Measurements from ENCODE around the gene WWOX.

WWOX gene

DNA sequence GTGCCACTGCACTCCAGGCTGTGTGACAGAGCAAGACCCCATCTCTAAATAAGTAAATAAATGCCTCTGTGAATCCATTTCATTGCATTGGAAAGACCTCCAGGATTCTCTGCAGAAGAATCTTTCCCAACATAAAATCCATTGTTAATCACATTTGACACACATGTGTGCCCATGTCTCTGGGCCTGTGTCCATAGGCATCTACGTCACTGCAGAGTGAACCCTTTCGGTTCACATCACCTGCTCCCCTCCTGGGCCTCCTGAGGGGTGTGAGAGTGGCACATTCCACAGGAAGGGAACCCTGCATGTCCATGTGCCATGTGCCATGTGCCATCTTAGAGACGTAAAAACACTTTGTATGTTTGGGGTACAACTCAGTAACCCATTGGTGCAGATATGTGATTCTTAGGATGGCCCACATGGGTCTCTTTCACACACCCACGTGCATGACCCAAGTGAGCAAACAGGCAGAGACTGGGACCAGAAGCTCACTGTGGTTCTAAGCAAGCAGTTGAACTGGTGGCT is 1073.6 kb downstream of the WWOX start:
- DNase-seq = no peak

DNA sequence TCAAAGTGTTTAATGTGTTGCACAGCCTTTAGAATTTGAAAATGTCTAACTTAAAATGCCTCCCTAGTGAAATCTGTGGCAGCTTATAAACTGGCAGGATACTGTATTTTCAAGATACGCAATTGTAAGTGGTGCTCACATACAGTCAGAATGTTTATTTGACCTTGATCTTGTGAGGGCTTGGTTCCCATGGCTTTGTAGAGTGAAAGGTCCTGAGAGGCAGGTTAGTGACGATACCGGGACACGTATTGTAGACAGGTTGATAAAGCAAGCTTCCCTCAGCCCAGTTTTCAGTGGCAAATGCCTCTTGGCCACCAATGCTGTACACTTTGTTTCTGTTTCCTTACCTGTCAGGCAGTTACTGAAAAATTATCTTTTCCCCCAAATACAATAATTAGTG is 1074.5 kb downstream of the WWOX start:
- DNase-seq = no peak

DNA sequence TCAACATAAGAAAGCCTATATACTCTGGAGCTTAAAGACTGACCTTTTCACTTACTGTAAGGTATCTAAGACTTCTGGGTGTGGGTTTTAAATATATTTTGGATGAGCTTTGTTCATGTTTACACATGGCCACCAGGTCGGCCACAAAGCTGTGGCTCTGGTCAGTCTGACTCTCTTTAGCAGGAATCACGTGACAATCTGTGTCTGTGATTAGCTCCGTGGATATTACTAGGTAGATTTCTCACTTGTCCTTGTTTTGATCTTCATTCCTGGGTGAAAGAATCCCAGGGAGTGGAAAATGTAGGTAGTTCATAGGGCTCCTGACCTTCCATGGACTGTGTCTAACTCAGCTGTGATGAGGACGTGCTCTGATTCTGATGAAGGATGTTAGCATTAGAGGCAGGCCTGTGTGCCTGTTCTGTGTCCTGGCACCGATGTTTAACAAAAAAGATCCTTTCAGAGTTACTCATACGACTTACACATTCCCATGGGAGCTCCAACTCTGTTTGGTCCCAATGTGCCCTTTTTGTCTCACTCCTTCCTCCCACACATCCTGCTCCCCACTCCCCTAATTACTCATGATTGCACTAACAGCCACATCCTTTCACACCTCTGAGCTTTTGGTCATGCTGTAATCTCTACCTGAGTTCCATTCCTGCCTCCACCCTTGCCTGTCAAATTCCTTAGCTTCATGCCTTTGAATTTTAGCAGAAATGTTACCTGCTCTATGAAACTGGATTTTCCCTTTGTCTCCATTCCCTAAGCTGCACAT is 1076.0 kb downstream of the WWOX start:
- DNase-seq = no peak

DNA sequence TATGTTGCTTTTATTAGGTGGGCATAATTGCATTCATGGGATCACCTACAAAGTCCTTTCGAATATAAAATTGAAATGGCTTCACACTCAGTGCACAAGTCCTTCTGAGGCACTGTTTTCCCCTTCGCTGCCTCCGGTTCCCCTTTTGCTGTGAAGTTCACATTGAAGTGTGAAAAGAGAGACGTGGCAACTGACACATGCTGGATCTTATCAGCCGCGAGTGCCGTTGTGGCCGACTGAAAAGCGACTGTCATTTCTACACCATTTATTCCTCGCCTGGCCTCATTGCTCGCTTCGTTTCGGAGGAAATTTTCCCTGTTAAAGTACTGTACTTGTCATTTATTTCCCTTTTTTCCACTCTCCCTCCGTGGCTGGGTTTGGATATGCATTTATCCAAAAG is 1077.6 kb downstream of the WWOX start:
- no peak for DNase-seq

DNA sequence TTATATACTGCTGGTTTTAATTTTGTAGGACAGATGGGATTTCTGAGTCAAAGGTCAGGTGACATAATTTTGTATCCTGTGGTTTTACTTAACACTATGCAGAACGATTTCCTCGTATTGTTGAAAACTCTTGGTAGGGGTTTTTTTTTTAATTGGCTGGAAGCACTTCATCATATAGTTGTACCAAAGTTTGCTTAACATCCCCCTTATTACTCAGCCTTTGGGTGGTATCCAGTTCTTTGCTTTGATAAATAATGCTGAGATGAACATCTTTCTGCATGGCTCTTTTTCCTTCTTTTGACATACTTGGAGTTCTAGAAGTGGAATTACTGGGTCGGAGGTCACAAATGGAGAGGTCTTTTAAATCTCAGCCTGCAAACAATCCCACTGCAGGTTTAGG is 1082.0 kb downstream of the WWOX start:
- no peak for DNase-seq

DNA sequence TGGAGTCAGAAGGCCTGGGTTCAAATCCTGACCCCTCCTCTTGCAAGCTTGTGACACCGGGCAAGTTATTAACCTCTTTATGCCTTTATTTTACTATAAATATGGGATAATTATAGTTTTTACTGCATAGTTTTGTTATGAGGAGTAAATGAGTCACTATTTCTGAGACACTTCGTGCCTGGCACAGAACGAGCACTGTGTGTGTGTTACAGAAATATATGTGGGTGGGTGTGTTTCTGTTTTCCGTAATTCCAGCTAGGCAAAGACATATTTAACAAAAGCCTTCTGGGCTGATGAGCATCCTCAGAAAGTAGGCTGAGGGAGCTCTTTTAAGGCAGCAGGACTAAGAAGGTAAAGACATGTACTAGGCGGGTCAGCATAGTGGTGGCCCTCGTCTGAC is 1083.2 kb downstream of the WWOX start:
- no peak for DNase-seq

DNA sequence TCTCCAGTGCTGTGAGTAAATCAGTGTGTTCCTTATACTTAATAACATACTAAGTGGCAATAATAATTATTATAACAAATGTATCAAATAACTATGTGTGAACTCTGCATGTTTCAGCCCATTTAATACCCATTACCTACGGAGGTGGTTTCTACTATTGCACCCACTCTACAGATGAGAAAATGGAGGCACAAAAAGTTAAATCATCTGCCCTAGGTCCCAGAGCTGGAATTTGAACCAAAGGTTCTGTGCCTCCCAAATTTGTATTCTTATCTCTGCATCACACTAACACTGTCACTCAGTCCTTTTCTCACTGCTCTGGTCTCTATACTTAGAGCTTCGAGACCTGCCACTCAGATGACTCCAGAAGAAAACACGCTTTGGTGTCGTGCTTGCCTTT is 1084.1 kb downstream of the WWOX start:
- no peak for DNase-seq

DNA sequence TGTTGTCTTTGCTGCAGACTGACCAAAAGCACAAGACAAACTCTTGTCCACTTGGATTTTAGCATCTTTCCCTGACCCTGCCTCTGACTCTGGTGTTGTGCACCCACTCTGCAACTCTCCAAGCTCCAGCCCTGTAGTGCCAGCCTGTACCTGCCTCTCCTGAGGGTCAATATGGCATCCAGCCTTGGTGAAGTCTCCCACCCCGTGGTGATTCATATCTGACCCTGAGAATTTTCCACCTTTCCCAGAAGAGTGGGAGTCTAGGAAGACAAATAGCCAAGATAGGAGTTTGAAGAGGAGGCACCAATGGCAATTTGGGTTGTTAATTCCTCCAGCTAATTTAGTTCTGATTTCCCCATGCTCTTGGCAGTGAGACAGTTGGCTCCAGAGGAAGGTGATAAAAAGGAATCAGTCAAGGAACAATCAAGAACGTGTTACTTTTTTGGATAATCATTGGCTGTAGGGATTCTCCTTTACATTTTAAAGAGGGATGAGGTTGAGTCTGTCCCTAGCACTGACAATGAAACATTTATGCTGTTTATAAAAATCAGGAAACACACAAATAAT is 1085.1 kb downstream of the WWOX start:
- no peak for DNase-seq

DNA sequence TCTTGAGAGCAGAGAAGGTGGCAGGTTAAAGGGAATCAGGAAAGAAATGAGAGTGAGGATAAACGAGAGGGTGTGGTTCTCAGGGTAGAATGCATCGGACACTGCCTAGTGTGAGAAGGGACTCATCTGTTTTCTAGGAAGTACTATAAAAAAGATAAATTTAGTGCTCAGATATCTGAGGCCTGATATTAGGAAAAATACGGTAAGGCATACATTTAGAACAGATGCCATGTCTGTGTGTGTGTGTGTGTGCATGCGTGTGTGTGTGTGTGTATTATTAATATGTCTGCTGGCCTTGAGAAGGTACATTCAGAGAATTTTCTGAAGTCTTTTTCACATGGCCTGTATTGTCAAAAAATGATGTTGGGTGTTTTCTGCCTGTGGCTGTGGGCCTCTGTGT is 1086.3 kb downstream of the WWOX start:
- no peak for DNase-seq

DNA sequence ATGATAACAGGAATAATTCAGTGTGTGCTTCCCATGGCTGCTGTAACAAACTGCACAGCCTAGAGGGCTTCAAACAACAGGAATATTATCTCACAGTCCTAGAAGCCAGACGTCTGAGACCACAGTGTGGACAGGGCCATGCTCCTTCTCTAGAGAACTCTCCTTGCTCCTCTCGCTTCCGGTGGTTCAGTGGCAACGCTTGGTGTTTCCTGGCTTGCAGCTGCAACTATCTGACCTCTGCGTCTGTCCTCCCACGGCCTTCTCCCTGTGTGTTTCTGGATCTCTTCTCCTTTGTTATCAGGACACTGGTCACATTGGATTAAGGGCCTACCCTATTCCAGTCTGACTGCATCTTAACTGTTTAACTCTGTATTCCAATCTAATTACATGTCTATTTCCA is 1086.7 kb downstream of the WWOX start:
- DNase-seq = no peak

DNA sequence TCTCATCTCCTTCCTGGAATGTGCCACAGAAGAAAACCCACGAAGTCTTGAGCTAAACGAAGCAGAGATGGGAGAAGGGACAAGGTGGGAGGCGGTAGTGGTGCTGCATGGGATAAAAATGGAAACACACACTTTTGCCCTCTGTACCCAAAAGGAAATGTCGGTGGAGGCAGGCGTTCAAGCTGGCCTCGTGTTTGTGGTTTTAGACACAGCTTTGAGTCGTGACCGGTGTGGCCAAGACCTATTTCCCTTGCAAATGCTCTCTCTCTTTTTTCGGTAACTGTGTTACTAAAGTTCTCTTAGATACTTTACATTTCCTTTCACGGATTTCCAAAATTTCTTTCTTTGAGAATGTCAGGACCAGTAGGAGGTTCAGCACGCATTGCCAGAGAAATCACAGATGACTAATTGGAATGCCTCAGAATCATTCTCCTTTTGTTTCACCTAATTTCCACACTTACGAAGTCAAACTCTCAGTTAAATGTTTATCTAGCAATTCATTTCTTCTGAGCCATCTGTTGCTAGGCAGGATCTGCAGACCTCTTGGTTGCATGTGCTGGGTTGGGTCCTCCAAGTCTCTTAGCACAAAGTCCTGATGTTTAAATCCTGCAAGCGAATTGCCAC is 1088.8 kb downstream of the WWOX start:
- no peak for DNase-seq

DNA sequence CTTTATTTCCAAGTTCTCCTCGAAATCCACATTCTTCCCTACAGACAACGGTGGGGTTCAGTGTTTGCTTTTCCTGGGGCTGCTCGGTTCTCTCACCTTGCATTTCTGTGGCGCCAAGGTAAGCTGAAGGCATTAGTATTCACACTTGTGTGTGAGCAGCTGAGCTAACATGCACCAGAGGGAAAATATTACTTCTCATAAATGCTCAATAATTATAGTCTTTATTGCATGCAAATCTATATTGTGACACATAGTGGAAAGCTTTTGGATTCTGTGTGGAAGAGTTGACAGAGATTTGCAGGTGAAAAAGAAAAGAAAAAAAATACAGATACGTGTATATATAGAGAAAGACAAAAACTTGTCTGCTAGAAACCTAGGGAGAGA is 1089.3 kb downstream of the WWOX start:
- no peak for DNase-seq

DNA sequence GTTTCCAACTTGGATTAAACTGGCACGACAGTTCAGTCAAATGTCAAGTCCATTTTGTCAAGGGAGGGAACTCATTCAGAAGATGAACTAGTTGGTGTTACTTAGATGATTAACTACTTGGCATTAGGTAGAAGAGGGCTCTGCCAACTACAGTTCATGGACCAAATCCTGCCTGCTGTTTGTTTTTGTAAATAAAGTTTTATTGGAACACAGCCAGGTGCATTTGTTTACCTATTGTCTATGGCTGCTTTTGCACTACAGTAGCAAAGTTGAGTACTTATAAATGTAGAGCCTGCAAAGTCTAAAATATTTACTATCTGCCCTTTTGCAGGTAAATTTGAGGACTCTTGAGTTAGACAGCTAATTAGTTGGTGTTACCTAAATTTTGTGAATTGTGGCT is 1091.1 kb downstream of the WWOX start:
- no peak for DNase-seq

DNA sequence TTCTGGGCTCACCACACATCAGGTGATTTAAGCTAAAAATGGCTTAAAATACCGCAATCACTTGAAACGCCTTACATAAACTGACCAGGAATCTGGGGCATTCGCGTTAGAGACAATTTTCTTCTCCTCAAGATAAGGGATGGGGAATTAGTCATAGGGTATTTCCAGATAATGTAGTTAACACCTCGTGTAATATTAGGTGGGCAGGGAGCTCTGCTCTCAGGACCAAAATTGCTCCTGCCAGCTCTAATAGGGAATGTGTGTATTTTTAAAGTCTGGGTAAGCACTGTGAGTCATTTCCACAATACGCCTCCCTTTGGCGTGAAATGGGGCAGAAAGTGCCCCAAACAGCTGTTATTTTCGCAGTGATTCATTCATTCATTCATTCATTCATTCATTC is 1092.5 kb downstream of the WWOX start:
- no peak for DNase-seq

DNA sequence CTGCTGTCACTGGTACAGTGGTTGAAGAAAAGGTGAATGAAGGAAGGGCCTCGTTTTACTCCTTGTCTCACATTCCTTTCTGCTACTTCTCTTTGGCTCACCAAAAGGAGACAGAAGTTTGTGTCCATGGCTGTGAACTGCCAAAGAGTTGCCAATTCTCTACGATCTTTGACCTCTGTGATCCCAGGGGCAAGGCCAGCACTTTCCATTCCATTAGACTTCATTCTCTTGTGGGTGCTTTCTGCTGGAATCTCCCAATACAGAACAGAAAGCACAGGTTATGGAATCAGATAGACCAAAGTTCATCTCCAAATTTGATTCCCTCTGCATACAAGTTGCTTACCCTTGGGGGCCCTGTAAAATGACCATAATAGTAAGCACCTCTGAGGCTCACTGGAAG is 1093.5 kb downstream of the WWOX start:
- no peak for DNase-seq

DNA sequence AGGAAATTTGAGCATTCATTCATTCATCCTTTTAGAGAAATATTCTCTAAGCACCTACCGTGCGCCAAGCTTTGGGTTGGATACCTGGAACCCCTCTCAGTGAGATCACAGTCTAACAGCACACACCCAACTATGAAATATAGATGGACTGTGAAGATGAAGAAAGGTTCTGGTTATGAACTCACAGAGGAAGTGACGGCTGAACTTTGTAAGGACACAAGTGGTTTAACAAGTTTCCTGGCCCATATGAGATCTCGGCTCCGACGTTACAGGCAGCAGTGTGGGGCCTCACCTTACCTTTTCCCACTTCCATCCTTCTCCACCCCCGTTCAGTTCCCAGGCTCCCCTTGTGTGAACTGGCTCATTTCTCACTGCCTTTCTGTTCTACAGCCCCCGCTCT is 1094.8 kb downstream of the WWOX start:
- no peak for DNase-seq

DNA sequence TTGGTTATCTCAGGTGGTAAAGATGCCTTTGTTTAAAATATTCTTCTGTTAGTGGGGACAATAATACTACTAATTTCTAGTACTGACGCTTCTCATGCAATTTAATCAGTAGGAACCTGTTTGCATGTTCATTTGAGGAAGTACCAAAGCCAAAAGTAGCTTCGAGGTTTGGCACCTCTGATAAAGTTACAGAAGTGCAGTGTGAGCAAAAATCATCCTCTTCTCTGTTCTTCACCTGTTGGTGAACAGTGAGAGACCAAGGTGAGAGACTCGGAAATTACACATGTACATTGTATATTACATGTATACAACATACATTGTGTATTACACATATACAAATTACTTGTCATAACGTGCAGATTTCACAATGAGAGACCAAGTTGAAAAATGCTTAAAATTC is 1096.5 kb downstream of the WWOX start:
- DNase-seq = no peak

DNA sequence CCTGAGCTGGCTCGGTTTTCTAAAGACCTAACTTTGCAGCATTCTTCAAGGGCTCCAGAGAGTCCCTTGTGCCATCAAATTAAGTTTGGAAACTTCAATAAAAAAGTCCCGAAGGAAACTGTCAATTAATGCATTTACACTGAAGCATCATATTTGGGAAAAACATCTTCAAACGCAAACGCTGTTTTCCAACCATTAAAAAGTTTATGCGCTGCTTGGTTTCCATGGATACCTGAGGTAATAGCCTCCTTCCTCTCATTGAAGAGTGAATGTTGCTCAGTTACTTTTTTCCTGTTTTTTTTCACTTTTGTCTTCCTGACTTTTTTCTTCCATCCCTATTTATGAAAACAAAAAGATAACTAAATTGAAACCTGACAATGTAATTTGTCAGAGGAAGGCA is 1102.0 kb downstream of the WWOX start:
- no peak for DNase-seq

DNA sequence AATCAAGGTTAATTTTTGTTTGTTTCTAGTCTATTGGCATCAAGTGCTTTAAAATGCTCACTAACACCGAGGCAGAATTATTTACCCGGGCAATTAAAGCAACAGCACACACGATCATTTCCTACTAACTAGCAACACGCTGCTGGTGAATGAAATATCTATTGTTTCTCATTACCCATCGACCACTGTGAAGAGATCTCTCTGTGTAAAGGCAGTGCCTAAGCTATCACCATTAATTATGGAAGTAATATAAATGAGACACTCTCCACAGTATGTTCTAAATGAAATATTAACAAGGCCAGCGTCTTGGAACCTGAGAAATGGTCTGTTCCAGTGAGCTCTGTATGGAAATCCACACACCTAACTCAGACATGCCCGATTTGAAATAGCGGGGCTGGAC is 1103.5 kb downstream of the WWOX start:
- no peak for DNase-seq

DNA sequence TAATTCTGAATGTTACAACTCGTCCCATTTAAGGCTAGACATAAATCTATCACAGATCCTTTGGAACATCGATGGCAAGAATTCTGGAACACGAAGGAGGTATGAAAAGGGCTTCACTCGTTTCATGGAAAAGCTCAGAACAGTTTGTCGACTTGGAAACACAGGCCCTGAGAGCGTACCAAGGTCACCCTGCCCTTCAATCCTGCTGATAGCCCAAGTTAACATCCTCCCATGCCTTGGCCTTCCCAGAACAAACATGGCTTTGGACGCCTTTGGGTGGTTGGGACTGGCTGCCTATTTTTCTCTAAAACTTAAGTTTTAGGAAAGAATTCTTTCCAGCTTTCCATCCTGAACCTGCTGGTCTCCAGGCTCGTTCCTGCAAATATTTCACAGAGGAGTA is 1105.0 kb downstream of the WWOX start:
- no peak for DNase-seq

DNA sequence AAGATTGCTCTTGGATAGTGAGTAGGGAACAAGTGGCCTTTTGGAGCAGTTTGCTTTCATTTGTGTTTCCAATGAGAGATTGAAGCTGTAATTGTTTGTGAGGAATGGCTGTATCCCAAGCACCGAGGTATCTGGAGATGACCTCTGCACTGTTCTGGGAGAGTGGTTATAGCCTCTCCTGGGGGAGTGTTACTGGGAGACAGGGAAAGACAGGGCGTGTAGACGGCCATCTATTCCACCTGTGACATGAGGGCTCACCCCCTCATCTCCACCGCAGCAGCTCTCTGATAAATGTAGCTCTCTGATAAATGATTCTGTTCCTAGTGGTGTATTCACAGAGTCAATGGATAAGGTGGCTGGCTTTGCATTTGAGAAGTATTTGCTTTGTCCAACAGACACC is 1107.4 kb downstream of the WWOX start:
- DNase-seq = no peak

DNA sequence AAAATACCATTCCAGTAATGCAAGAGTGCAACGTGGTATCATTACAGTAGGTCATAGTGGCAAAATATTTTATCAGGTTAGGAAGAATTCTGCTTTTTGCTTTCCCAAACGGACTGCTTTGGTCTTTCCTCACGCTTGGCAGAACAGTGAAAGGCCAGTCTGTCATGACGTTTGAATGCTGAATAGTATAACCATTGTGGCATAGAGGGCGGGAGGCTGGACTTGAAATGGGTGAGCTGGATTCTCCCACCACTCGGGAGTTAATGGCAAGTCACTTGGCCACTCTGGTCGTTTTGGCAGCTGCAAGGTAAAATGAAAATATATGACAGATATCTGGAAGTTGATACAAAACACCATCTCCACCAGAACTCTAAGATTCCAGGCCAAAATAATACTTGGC is 1109.9 kb downstream of the WWOX start:
- no peak for DNase-seq

DNA sequence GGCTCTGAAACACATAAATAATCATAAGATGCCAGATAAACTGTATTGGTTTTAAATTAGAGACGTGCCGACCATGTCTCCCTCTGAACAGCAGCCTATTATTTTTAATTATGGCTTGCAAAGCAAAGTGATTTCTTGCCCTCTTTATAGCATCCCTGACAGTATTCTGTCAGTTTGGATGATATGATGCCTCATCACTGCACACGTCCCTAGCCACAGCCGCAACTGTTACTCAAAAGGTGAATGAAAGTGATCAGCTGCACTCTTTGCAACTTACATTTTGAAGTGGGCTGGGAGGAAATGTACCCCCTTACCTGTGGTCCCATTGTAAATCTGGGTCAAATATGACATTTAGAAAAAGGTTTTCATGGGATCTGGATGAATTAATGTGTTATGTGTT is 1111.2 kb downstream of the WWOX start:
- no peak for DNase-seq

DNA sequence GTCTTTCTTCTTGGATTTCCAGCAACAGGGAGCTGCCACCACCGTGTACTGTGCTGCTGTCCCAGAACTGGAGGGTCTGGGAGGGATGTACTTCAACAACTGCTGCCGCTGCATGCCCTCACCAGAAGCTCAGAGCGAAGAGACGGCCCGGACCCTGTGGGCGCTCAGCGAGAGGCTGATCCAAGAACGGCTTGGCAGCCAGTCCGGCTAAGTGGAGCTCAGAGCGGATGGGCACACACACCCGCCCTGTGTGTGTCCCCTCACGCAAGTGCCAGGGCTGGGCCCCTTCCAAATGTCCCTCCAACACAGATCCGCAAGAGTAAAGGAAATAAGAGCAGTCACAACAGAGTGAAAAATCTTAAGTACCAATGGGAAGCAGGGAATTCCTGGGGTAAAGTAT is 1112.1 kb downstream of the WWOX start:
- no peak for DNase-seq

Measured in DMS79 (cell line).